Right atrium auricular region (tissue), 2 donors: ENCODE data around the gene TSKS. TPM values are rescaled to one million over a fixed set of nuclear protein-coding genes. Genes with fewer than 3 reads are reported as not detected.

Source experiments
- DNase-seq: peaks from one replicate; pipeline ENCODE4 v3.0.0-alpha.2; 2019; ENCODE audit warnings: low spot score
- H3K27ac ChIP-seq, 2 donors: fragments of 200-600 bp; sonication (generic); 1 replicate in 1 of 2; 2 replicates in 1 of 2; pipeline ENCODE4 v1.5.1; 2016 to 2019
- H3K27me3 ChIP-seq, 2 donors: fragments of 200-600 bp; sonication (generic); one replicate each; pipeline versions ENCODE4 v1.5.1 to v1.6.0; 2017 to 2019
- H3K36me3 ChIP-seq: fragments of 200-600 bp; sonication (generic); one replicate; pipeline ENCODE4 v1.5.1; 2016
- H3K4me1 ChIP-seq, 2 donors: fragments of 200-600 bp; sonication (generic); one replicate each; pipeline versions ENCODE4 v1.5.1 to v1.6.0; 2017 to 2019
- H3K4me3 ChIP-seq, 2 donors: fragments of 200-600 bp; sonication (generic); 1 replicate in 1 of 2; 2 replicates in 1 of 2; pipeline ENCODE4 v1.5.1; 2017 to 2019; ENCODE audit warnings: mild to moderate bottlenecking in 1 of 2, moderate library complexity in 1 of 2
- H3K9me3 ChIP-seq, 2 donors: fragments of 200-600 bp; sonication (generic); one replicate each; pipeline ENCODE4 v1.5.1; 2019
- total RNA-seq, 2 donors: library from RNA; depleted of rRNA; stranded (reverse); fragments of >200 nt; gene quantifications; one replicate each; pipeline ENCODE4 v1.1.0, GENCODE V29; 2016
- TF ChIP-seq, protein P1 (sequence below), 2 donors: fragments of 200-600 bp; sonication (generic); IDR thresholded peaks; one replicate each; pipeline ENCODE4 v1.5.1; 2019; ENCODE audit warnings: antibody characterized with exemption in 2 of 2

TSKS gene
- total RNA-seq, 2 donors from 2014 or later, result 0.28 to 0.96 TPM

DNA sequence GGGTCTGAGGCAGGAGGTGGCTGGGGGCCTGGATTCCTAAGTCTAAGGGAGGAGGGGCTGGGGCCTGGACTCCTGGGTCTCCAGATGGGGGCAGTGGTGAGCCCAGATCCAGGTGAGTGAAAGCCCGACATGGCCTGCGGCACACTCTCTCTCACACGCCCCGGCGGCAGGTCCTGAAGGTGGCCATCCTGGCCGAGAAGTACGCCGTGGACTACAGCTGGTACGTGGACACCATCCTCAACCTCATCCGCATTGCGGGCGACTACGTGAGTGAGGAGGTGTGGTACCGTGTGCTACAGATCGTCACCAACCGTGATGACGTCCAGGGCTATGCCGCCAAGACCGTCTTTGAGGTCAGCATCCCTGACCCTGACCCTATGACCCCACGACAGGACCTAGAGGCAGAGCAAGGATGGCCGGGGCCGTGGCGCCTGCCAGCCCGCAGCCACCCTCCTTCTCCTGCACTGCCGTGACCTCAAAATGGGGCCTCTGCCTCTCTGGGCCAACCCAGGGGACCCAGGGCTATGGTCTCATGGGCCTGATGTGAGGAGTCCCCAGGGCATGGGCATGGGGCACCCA, 36.8 kb upstream of the TSKS start:
- peaks cover 0 to 12% of the 10 kb centered on the region in 2 donors for H3K4me1 ChIP-seq
- no peak overlapping the region for H3K27ac ChIP-seq
- DNase-seq, result no peak
- peaks cover 82% of the 10 kb centered on the region for H3K36me3 ChIP-seq
- no peaks in the 10 kb centered on the region for H3K9me3 ChIP-seq
- no peaks in the 10 kb centered on the region for H3K27me3 ChIP-seq
- H3K4me3 ChIP-seq, result no peak overlapping the region
- TF ChIP-seq, protein P1, sequence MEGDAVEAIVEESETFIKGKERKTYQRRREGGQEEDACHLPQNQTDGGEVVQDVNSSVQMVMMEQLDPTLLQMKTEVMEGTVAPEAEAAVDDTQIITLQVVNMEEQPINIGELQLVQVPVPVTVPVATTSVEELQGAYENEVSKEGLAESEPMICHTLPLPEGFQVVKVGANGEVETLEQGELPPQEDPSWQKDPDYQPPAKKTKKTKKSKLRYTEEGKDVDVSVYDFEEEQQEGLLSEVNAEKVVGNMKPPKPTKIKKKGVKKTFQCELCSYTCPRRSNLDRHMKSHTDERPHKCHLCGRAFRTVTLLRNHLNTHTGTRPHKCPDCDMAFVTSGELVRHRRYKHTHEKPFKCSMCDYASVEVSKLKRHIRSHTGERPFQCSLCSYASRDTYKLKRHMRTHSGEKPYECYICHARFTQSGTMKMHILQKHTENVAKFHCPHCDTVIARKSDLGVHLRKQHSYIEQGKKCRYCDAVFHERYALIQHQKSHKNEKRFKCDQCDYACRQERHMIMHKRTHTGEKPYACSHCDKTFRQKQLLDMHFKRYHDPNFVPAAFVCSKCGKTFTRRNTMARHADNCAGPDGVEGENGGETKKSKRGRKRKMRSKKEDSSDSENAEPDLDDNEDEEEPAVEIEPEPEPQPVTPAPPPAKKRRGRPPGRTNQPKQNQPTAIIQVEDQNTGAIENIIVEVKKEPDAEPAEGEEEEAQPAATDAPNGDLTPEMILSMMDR (IDR thresholded peaks at IDR 0.05), result no peak

DNA sequence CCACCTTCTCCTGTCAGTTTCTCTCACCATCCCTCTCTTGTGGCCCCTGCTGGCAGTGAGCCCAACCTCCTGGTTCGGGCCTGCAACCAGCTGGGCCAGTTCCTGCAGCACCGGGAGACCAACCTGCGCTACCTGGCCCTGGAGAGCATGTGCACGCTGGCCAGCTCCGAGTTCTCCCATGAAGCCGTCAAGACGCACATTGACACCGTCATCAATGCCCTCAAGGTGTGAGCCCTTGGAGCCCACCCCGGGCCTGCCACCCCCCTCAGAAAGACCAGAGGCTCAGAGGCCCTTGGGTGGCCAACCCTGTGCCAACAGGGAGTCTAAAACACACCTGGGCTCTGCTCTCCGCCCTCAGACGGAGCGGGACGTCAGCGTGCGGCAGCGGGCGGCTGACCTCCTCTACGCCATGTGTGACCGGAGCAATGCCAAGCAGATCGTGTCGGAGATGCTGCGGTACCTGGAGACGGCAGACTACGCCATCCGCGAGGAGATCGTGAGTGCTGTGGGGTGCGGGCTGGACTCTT, 36.2 kb upstream of the TSKS start:
- no peaks in the 10 kb centered on the region for H3K27me3 ChIP-seq
- no peak overlapping the region for H3K4me3 ChIP-seq
- peaks cover 0 to 12% of the 10 kb centered on the region in 2 donors for H3K4me1 ChIP-seq
- DNase-seq, result no peak
- TF ChIP-seq, protein P1 (IDR thresholded peaks at IDR 0.05), result no peak
- no peaks in the 10 kb centered on the region for H3K9me3 ChIP-seq
- peaks cover 86% of the 10 kb centered on the region for H3K36me3 ChIP-seq
- no peak overlapping the region for H3K27ac ChIP-seq

DNA sequence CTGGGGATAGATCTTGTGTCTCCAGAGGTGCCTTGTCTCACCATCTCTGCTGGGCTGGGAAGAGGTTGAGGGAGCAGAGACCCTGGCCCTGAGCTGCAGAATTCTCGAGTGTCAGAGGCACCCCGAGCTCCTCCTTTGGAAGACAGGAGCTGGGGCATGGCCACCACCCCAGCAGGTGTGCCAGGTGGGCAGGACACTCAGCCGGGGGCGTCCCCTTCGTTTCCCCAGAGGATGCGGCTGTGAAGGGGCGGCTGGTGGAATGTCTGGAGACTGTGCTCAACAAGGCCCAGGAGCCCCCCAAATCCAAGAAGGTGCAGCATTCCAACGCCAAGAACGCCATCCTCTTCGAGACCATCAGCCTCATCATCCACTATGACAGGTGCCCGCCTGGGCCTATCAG, 35.5 kb upstream of the TSKS start:
- TF ChIP-seq, protein P1 (IDR thresholded peaks at IDR 0.05), result no peak
- no peak overlapping the region for H3K27ac ChIP-seq
- H3K9me3 ChIP-seq, result no peaks in the 10 kb centered on the region
- no peak for DNase-seq
- H3K36me3 ChIP-seq, result peaks cover 88% of the 10 kb centered on the region
- no peaks in the 10 kb centered on the region for H3K27me3 ChIP-seq
- H3K4me1 ChIP-seq, result peaks cover 0 to 12% of the 10 kb centered on the region in 2 donors
- H3K4me3 ChIP-seq, result no peak overlapping the region

DNA sequence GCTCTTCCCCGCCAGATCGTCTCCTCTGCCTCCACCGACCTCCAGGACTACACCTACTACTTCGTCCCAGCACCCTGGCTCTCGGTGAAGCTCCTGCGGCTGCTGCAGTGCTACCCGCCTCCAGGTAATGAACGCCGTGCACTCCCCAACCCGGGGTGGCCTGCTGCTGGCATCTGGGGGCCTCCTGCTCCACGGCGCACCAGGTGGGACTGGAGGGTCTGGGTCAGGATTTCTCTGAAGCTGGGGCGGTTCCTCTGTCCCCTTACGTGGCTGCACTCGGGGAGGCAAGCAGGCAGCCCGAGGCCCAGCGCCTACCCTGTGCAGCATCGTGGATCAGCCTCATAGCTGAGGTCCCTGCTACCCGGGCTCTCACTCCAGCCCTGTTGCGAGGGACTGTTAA, 32.5 kb upstream of the TSKS start:
- Histone ChIP-seq H3K4me3 (no peak overlapping the region), H3K27ac (no peak overlapping the region), H3K36me3 (peaks cover 91% of the 10 kb centered on the region), H3K9me3 (no peaks in the 10 kb centered on the region), H3K27me3 (no peaks in the 10 kb centered on the region), H3K4me1 (no peaks in the 10 kb centered on the region)
- DNase-seq, result no peak
- TF ChIP-seq, protein P1 (IDR thresholded peaks at IDR 0.05), result no peak

DNA sequence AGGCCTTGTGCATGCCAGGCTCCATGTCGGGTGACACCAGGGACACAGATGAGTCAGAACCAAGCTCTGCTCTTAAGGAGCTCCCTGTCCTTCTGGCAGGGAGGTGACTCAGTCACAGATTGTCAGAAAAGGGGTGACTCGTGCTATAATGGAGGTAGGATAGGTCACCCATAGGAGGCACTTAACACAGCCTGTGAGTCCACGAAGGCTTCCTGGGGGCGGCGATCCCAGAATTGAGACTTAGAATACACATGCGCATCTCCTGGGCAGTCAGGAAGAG, 30.4 kb upstream of the TSKS start:
- peaks cover 71% of the 10 kb centered on the region for H3K36me3 ChIP-seq
- no peaks in the 10 kb centered on the region for H3K9me3 ChIP-seq
- DNase-seq, result no peak
- no peak overlapping the region for H3K27ac ChIP-seq
- H3K4me1 ChIP-seq, result no peaks in the 10 kb centered on the region
- TF ChIP-seq, protein P1 (IDR thresholded peaks at IDR 0.05), result no peak
- no peaks in the 10 kb centered on the region for H3K27me3 ChIP-seq
- H3K4me3 ChIP-seq, result no peak overlapping the region
